Testis (tissue), 2 donors: Measurements from ENCODE around the gene THBS4.

Source experiments
- CTCF ChIP-seq, 3 experiments: fragments of 450-650 bp in 2 of 3; fragments of 200-600 bp in 1 of 3; sonication (generic) in 1 of 3; IDR thresholded peaks; one replicate each; pipeline ENCODE4 v1.5.1; 2016 to 2019; ENCODE audit warnings: antibody characterized with exemption in 3 of 3, mild to moderate bottlenecking in 2 of 3, moderate library complexity in 1 of 3
- POLR2A ChIP-seq: fragments of 450-650 bp; IDR thresholded peaks from one replicate; pipeline ENCODE4 v1.6.1; 2017; ENCODE audit warnings: antibody characterized with exemption, mild to moderate bottlenecking, moderate library complexity

GRCh38 chr5:80031109-80031508, 4.0 kb upstream of the THBS4 start:
- TF ChIP-seq CTCF (IDR thresholded peaks at IDR 0.05): no peak
- TF ChIP-seq POLR2A: no peak
